G401 (cell line): ENCODE data around the gene TNFAIP8L2. TPM values are rescaled to one million over a fixed set of nuclear protein-coding genes. Genes with fewer than 3 reads are reported as not detected.
"Not testable (repeated sequence)": the region's sequence is repeated elsewhere in the genome, so short reads cannot be mapped to it uniquely, and the experiment has no call there.

Experiments
- DNase-seq: peaks from one replicate; pipeline ENCODE4 v3.0.0-alpha.2; 2015; ENCODE audit warnings: low spot score
- in situ Hi-C: cut with HindIII; loops from 2 replicates; pipeline ENCODE4 v1.10.0; 2016; ENCODE audit warnings: low sequenced_read_pairs, mixed read lengths
- total RNA-seq: library from RNA; depleted of rRNA; stranded (reverse); fragments of >200 nt; shearing (Covaris generic); gene quantifications from 2 replicates; pipeline ENCODE4 v1.2.3, GENCODE V29; 2014

The TNFAIP8L2 gene
- total RNA-seq, 1 experiment from 2014 or later: not detected

- in situ Hi-C loops: no loop called here
- DNase-seq: no peak
Measured at GRCh38 chr1:151175863-151176262, 19.4 kb downstream of the TNFAIP8L2 start, which contains the start of gene TMOD4. Gene TMOD4 (minus strand): TSS chr1:151175981. CDS start chr1:151174875, 1,106 bp downstream.

- in situ Hi-C loops: no loop called here
- no peak for DNase-seq
Measured at GRCh38 chr1:151176514-151177045, 20.1 kb downstream of the TNFAIP8L2 start.

- in situ Hi-C loops: no loop called here
- DNase-seq: no peak
Measured at GRCh38 chr1:151184211-151184610, 27.8 kb downstream of the TNFAIP8L2 start.

GRCh38 chr1:151187205-151187604, 30.8 kb downstream of the TNFAIP8L2 start:
- no peak for DNase-seq
- in situ Hi-C loops: no loop called here

GRCh38 chr1:151188667-151189066, 32.2 kb downstream of the TNFAIP8L2 start:
- DNase-seq, in situ Hi-C loops: not testable (repeated sequence)

- peak; percentile 94 for DNase-seq
- in situ Hi-C loops: no loop called here
Measured at GRCh38 chr1:151189637-151190445, 33.4 kb downstream of the TNFAIP8L2 start, which contains the start of gene VPS72. Gene VPS72 (minus strand): TSS chr1:151190197. CDS start chr1:151190121, 76 bp downstream.

GRCh38 chr1:151192047-151192446, 35.6 kb downstream of the TNFAIP8L2 start:
- in situ Hi-C loops: no loop called here

GRCh38 chr1:151193304-151193703, 36.9 kb downstream of the TNFAIP8L2 start:
- no peak for DNase-seq
- in situ Hi-C loops: no loop called here

More at GRCh38 chr1:151192047-151192446, 35.6 kb downstream of the TNFAIP8L2 start:
- no peak for DNase-seq

- in situ Hi-C loops: no loop called here
- no peak for DNase-seq
Measured at GRCh38 chr1:151193856-151194255, 37.4 kb downstream of the TNFAIP8L2 start.

GRCh38 chr1:151194894-151195594, 38.6 kb downstream of the TNFAIP8L2 start:
- in situ Hi-C loops, DNase-seq: not testable (repeated sequence)

GRCh38 chr1:151196292-151196800, 39.9 kb downstream of the TNFAIP8L2 start:
- in situ Hi-C loops: no loop called here
- DNase-seq: peak; percentile 91

GRCh38 chr1:151197863-151198253, 41.4 kb downstream of the TNFAIP8L2 start:
- DNase-seq: no peak
- in situ Hi-C loops: no loop called here

GRCh38 chr1:151198254-151199127, 42.0 kb downstream of the TNFAIP8L2 start, which contains the start of gene PIP5K1A:
Gene PIP5K1A (plus strand): TSS chr1:151198552. CDS start chr1:151198997, 445 bp downstream.
- in situ Hi-C loops: no loop called here
- peak; percentile 98 for DNase-seq

- no peak for DNase-seq
- in situ Hi-C loops: no loop called here
Measured at GRCh38 chr1:151199873-151200581, 43.6 kb downstream of the TNFAIP8L2 start.

GRCh38 chr1:151205381-151205965, 49.0 kb downstream of the TNFAIP8L2 start:
- DNase-seq, in situ Hi-C loops: not testable (repeated sequence)
